Parathyroid adenoma (tissue), 2 donors: ENCODE measurements around the gene OR6N1.

ENCODE experiments used
- H2AFZ ChIP-seq: fragments of 300-600 bp; sonication (generic); one replicate; pipeline ENCODE4 v1.7.0; 2017; ENCODE audit warnings: antibody characterized with exemption, mild to moderate bottlenecking
- H3K27ac ChIP-seq: fragments of 300-600 bp; sonication (generic); one replicate; pipeline ENCODE4 v1.7.0; 2017
- H3K27me3 ChIP-seq: fragments of 300-600 bp; sonication (generic); one replicate; pipeline ENCODE4 v1.7.0; 2017; ENCODE audit warnings: low read length; ENCODE audit not compliant: control insufficient read depth, insufficient read depth
- H3K36me3 ChIP-seq: fragments of 300-600 bp; sonication (generic); one replicate; pipeline ENCODE4 v1.7.0; 2017; ENCODE audit warnings: low read length; ENCODE audit not compliant: control insufficient read depth, insufficient read depth
- H3K4me1 ChIP-seq: fragments of 300-600 bp; sonication (generic); one replicate; pipeline ENCODE4 v1.7.0; 2017; ENCODE audit warnings: control low read depth
- H3K4me2 ChIP-seq: fragments of 300-600 bp; sonication (generic); one replicate; pipeline ENCODE4 v1.7.0; 2017; ENCODE audit warnings: low read length
- H3K4me3 ChIP-seq: fragments of 300-600 bp; sonication (generic); one replicate; pipeline ENCODE4 v1.7.0; 2017; ENCODE audit warnings: low read depth, low read length
- H3K79me2 ChIP-seq: fragments of 300-600 bp; sonication (generic); one replicate; pipeline ENCODE4 v1.7.0; 2017; ENCODE audit warnings: control low read depth
- H3K9ac ChIP-seq: fragments of 300-600 bp; sonication (generic); one replicate; pipeline ENCODE4 v1.7.0; 2017; ENCODE audit warnings: mild to moderate bottlenecking
- H3K9me3 ChIP-seq: fragments of 300-600 bp; sonication (generic); one replicate; pipeline ENCODE4 v1.7.0; 2017; ENCODE audit warnings: low read length; ENCODE audit not compliant: control insufficient read depth
- CTCF ChIP-seq: fragments of 300-600 bp; sonication (generic); IDR thresholded peaks from one replicate; pipeline ENCODE4 v1.7.0; 2017; ENCODE audit warnings: antibody characterized with exemption, mild to moderate bottlenecking
- donor health status: primary hyperparathyroidism.

The OR6N1 gene

GRCh38 chr1:158818560-158818959 lies 46.6 kb upstream of the OR6N1 start:
- Histone ChIP-seq H3K9ac (no peak overlapping the region), H3K4me1 (no peaks in the 10 kb centered on the region), H3K36me3 (no peaks in the 10 kb centered on the region), H3K4me3 (no peak overlapping the region), H3K27ac (no peak overlapping the region), H3K79me2 (no peaks in the 10 kb centered on the region), H3K9me3 (no peaks in the 10 kb centered on the region), H3K4me2 (no peak overlapping the region), H2AFZ (no peak overlapping the region), H3K27me3 (no peaks in the 10 kb centered on the region)
- TF ChIP-seq CTCF: no peak

- Histone ChIP-seq H3K4me2 (no peak overlapping the region), H2AFZ (no peak overlapping the region), H3K27ac (no peak overlapping the region), H3K27me3 (no peaks in the 10 kb centered on the region), H3K79me2 (no peaks in the 10 kb centered on the region), H3K4me3 (no peak overlapping the region), H3K9me3 (no peaks in the 10 kb centered on the region), H3K9ac (no peak overlapping the region), H3K4me1 (no peaks in the 10 kb centered on the region), H3K36me3 (no peaks in the 10 kb centered on the region)
- no peak for TF ChIP-seq CTCF
Observed at GRCh38 chr1:158814970-158815369, 43.0 kb upstream of the OR6N1 start.

GRCh38 chr1:158813164-158813563 lies 41.2 kb upstream of the OR6N1 start:
- no peaks in the 10 kb centered on the region for H3K27me3 ChIP-seq
- no peak overlapping the region for H3K4me3 ChIP-seq
- no peak overlapping the region for H2AFZ ChIP-seq
- H3K9me3 ChIP-seq: no peaks in the 10 kb centered on the region
- no peaks in the 10 kb centered on the region for H3K79me2 ChIP-seq
- H3K4me2 ChIP-seq: no peak overlapping the region
- H3K4me1 ChIP-seq: no peaks in the 10 kb centered on the region
- no peak for TF ChIP-seq CTCF
- H3K27ac ChIP-seq: no peak overlapping the region
- no peak overlapping the region for H3K9ac ChIP-seq
- H3K36me3 ChIP-seq: no peaks in the 10 kb centered on the region

GRCh38 chr1:158812336-158812735 lies 40.3 kb upstream of the OR6N1 start:
- Histone ChIP-seq H3K9ac (no peak overlapping the region), H3K4me1 (no peaks in the 10 kb centered on the region), H2AFZ (no peak overlapping the region), H3K4me2 (no peak overlapping the region), H3K27me3 (no peaks in the 10 kb centered on the region), H3K27ac (no peak overlapping the region), H3K36me3 (no peaks in the 10 kb centered on the region), H3K79me2 (no peaks in the 10 kb centered on the region), H3K4me3 (no peak overlapping the region), H3K9me3 (no peaks in the 10 kb centered on the region)
- no peak for TF ChIP-seq CTCF

- no peaks in the 10 kb centered on the region for H3K4me1 ChIP-seq
- no peak overlapping the region for H3K27ac ChIP-seq
- H3K79me2 ChIP-seq: no peaks in the 10 kb centered on the region
- no peak for TF ChIP-seq CTCF
- no peak overlapping the region for H3K9ac ChIP-seq
- no peak overlapping the region for H3K4me3 ChIP-seq
- no peaks in the 10 kb centered on the region for H3K36me3 ChIP-seq
- no peaks in the 10 kb centered on the region for H3K9me3 ChIP-seq
- no peak overlapping the region for H3K4me2 ChIP-seq
- no peaks in the 10 kb centered on the region for H3K27me3 ChIP-seq
- H2AFZ ChIP-seq: no peak overlapping the region
Observed at GRCh38 chr1:158810311-158810710, 38.3 kb upstream of the OR6N1 start.
